ENCODE results near the gene VDR.

The VDR gene

GRCh38 chr12:47927346-47927745 is 22.6 kb upstream of the VDR start:
- no peak for DNase-seq (ENCODE audit: low read depth)
- no peak for TF ChIP-seq CTCF (conservative IDR thresholded peaks at IDR 0.05; ENCODE audit: low read depth, low read length)
- no peak overlapping the region for H3K4me3 ChIP-seq (ENCODE audit: low read depth, low read length)

- H3K4me3 ChIP-seq (ENCODE audit: low read depth, low read length), result no peak overlapping the region
- TF ChIP-seq CTCF (conservative IDR thresholded peaks at IDR 0.05; ENCODE audit: low read depth, low read length), result no peak
- DNase-seq (ENCODE audit: low read depth), result no peak
Observed at GRCh38 chr12:47921907-47922306, 17.1 kb upstream of the VDR start.

- no peak overlapping the region for H3K4me3 ChIP-seq (ENCODE audit: low read depth, low read length)
- no peak for DNase-seq (ENCODE audit: low read depth)
- TF ChIP-seq CTCF (conservative IDR thresholded peaks at IDR 0.05; ENCODE audit: low read depth, low read length), result no peak
Observed at GRCh38 chr12:47920913-47921312, 16.1 kb upstream of the VDR start.

GRCh38 chr12:47913081-47913480 is 8.3 kb upstream of the VDR start:
- no peak overlapping the region for H3K4me3 ChIP-seq (ENCODE audit: low read depth, low read length)
- DNase-seq (ENCODE audit: low read depth), result no peak
- TF ChIP-seq CTCF (conservative IDR thresholded peaks at IDR 0.05; ENCODE audit: low read depth, low read length), result no peak

GRCh38 chr12:47912556-47912955 is 7.8 kb upstream of the VDR start:
- TF ChIP-seq CTCF (conservative IDR thresholded peaks at IDR 0.05; ENCODE audit: low read depth, low read length), result no peak
- no peak for DNase-seq (ENCODE audit: low read depth)
- H3K4me3 ChIP-seq (ENCODE audit: low read depth, low read length), result no peak overlapping the region

GRCh38 chr12:47910981-47911380 is 6.2 kb upstream of the VDR start:
- DNase-seq (ENCODE audit: low read depth), result no peak
- H3K4me3 ChIP-seq (ENCODE audit: low read depth, low read length), result no peak overlapping the region
- no peak for TF ChIP-seq CTCF (conservative IDR thresholded peaks at IDR 0.05; ENCODE audit: low read depth, low read length)

GRCh38 chr12:47910486-47910885 is 5.7 kb upstream of the VDR start:
- H3K4me3 ChIP-seq (ENCODE audit: low read depth, low read length), result no peak overlapping the region
- TF ChIP-seq CTCF (conservative IDR thresholded peaks at IDR 0.05; ENCODE audit: low read depth, low read length), result no peak
- peak; percentile 58 for DNase-seq (ENCODE audit: low read depth)
